HFF-Myc (cell line): ENCODE data around the gene ISCU.

Experiments
- DNase-seq: peaks from one replicate; pipeline ENCODE4 v3.0.0-alpha.2; 2011; ENCODE audit warnings: low read depth; ENCODE audit errors: extremely low read depth
- H3K4me3 ChIP-seq: replicated peaks from 2 replicates; pipeline ENCODE4 v1.5.1; 2011; ENCODE audit warnings: low read depth, mild to moderate bottlenecking, control low read depth, low read length
- CTCF ChIP-seq: IDR thresholded peaks from 2 replicates; pipeline ENCODE4 v1.5.1; 2012; ENCODE audit warnings: mild to moderate bottlenecking, low read depth, low read length, control low read depth; ENCODE audit errors: missing control alignments

The ISCU gene

GRCh38 chr12:108559007-108559655 is 3.3 kb upstream of the ISCU start:
- H3K4me3 ChIP-seq = peak overlapping the region; percentile 95
- no peak for TF ChIP-seq CTCF
- no peak for DNase-seq

GRCh38 chr12:108559748-108560147 is 2.6 kb upstream of the ISCU start:
- DNase-seq = no peak
- peak overlapping the region; percentile 95 for H3K4me3 ChIP-seq
- TF ChIP-seq CTCF = peak; percentile 6

GRCh38 chr12:108560321-108560721 is 2.1 kb upstream of the ISCU start:
- DNase-seq = no peak
- no peak for TF ChIP-seq CTCF
- H3K4me3 ChIP-seq = peak overlapping the region; percentile 95

- no peak for TF ChIP-seq CTCF
- DNase-seq = peak; percentile 81
- H3K4me3 ChIP-seq = peak within 1 kb of the TSS; percentile 95
Observed at GRCh38 chr12:108560752-108561719, 1.4 kb upstream of the ISCU start, which contains the start of gene SART3. SART3 (minus strand) TSS chr12:108561173; CDS start chr12:108561154, 19 bp downstream.

GRCh38 chr12:108561852-108562347 is 496 bp upstream of the ISCU start:
- no peak for DNase-seq

More at GRCh38 chr12:108561852-108562347, 496 bp upstream of the ISCU start:
- TF ChIP-seq CTCF = no peak
- peak overlapping the region; percentile 95 for H3K4me3 ChIP-seq
